Midbrain (tissue), 1 donor: ENCODE measurements around the gene SYNJ2.

ENCODE experiments used
- DNase-seq: peaks from one replicate; lab custom pipeline; 2025; lab: John Stamatoyannopoulos, UW

SYNJ2 gene

GRCh38 chr6:158014505-158015187 lies 33.0 kb downstream of the SYNJ2 start:
- no peak for DNase-seq

GRCh38 chr6:158015188-158015506 lies 33.5 kb downstream of the SYNJ2 start:
- no peak for DNase-seq

- DNase-seq = no peak
Observed at GRCh38 chr6:158016571-158017383, 35.1 kb downstream of the SYNJ2 start.

- DNase-seq = no peak
Observed at GRCh38 chr6:158017621-158018040, 36.0 kb downstream of the SYNJ2 start.

GRCh38 chr6:158018041-158018771 lies 36.5 kb downstream of the SYNJ2 start:
- no peak for DNase-seq

- no peak for DNase-seq
Observed at GRCh38 chr6:158018851-158019361, 37.2 kb downstream of the SYNJ2 start.

GRCh38 chr6:158019416-158019815 lies 37.8 kb downstream of the SYNJ2 start:
- no peak for DNase-seq

GRCh38 chr6:158020272-158020711 lies 38.6 kb downstream of the SYNJ2 start:
- no peak for DNase-seq

GRCh38 chr6:158020811-158021210 lies 39.1 kb downstream of the SYNJ2 start:
- DNase-seq = no peak

- DNase-seq = no peak
Observed at GRCh38 chr6:158021376-158021775, 39.7 kb downstream of the SYNJ2 start.

GRCh38 chr6:158021814-158022748 lies 40.4 kb downstream of the SYNJ2 start:
- DNase-seq = no peak

- no peak for DNase-seq
Observed at GRCh38 chr6:158022749-158023596, 41.3 kb downstream of the SYNJ2 start.

GRCh38 chr6:158023597-158023939 lies 41.9 kb downstream of the SYNJ2 start:
- no peak for DNase-seq

- DNase-seq = no peak
Observed at GRCh38 chr6:158024566-158025297, 43.1 kb downstream of the SYNJ2 start.

GRCh38 chr6:158026054-158026900 lies 44.6 kb downstream of the SYNJ2 start:
- peak; percentile 47 for DNase-seq

GRCh38 chr6:158026901-158027589 lies 45.4 kb downstream of the SYNJ2 start:
- no peak for DNase-seq

- no peak for DNase-seq
Observed at GRCh38 chr6:158027590-158028285, 46.1 kb downstream of the SYNJ2 start.

- no peak for DNase-seq
Observed at GRCh38 chr6:158028421-158028820, 46.8 kb downstream of the SYNJ2 start.
